ENCODE results near the gene C3orf52. TPM values are rescaled to one million over a fixed set of nuclear protein-coding genes. Genes with fewer than 3 reads are reported as not detected.

The C3orf52 gene
- total and polyA plus RNA-seq, 3 donors from 2014 or later = 5.7 to 13.2 (median 6.8) TPM

- intact Hi-C loops (cut with DNase I; ENCODE audit: low total_unique reads) = no loop called here
- Histone ChIP-seq H3K27ac (no peak overlapping the region), H3K4me3 (no peak overlapping the region), H3K27me3 (no peaks in the 10 kb centered on the region), H3K36me3 (ENCODE audit: low read depth, missing control alignments) (no peaks in the 10 kb centered on the region), H3K9me3 (no peaks in the 10 kb centered on the region), H3K4me1 (peaks cover 3% of the 10 kb centered on the region)
- peak in 2 of 3 experiments; percentile 8 to 22 for TF ChIP-seq CTCF (IDR thresholded peaks at IDR 0.05)
- TF ChIP-seq POLR2A (IDR thresholded peaks at IDR 0.05) = no peak
- 49 to 55% methylated on average over 5 of the region's 5 CpGs for WGBS, 2 donors
- peak; percentile 61 for DNase-seq
Observed at GRCh38 chr3:112136959-112137693, 50.9 kb downstream of the C3orf52 start.

DNA sequence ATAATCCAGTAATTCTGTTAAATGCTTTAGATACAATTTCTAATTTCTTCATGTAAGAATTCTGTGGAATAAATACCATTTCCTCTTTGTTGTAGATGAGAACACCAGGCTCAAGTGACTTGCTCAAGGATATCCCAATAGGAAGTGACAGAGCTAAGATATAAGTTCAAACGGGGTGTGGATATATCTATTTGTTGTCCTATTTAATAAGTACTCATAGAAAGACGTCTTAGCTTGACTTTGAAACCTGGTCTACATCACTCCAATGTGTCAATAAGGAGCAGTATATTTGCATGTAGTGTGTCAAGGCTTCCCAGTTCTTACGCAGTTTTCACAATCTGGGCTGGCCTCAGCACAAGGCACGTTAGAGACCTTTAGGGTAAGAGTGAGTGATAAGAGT lies 51.6 kb downstream of the C3orf52 start:
- no peak overlapping the region for H3K27ac ChIP-seq
- TF ChIP-seq POLR2A (IDR thresholded peaks at IDR 0.05) (no peak), CTCF (IDR thresholded peaks at IDR 0.05) (no peak)
- no peaks in the 10 kb centered on the region for H3K9me3 ChIP-seq
- intact Hi-C loops (cut with DNase I; ENCODE audit: low total_unique reads) = no loop called here
- peaks cover 3% of the 10 kb centered on the region for H3K4me1 ChIP-seq
- no peak for DNase-seq
- H3K27me3 ChIP-seq = no peaks in the 10 kb centered on the region
- H3K36me3 ChIP-seq (ENCODE audit: low read depth, missing control alignments) = no peaks in the 10 kb centered on the region
- H3K4me3 ChIP-seq = no peak overlapping the region
- WGBS, 2 donors = 56 to 58% methylated on average over 4 of the region's 4 CpGs

- no peak for TF ChIP-seq CTCF (IDR thresholded peaks at IDR 0.05)
- TF ChIP-seq POLR2A (IDR thresholded peaks at IDR 0.05) = no peak
- H3K36me3 ChIP-seq (ENCODE audit: low read depth, missing control alignments) = no peaks in the 10 kb centered on the region
- H3K27ac ChIP-seq = no peak overlapping the region
- no peak for DNase-seq
- no peak overlapping the region for H3K4me3 ChIP-seq
- no peaks in the 10 kb centered on the region for H3K9me3 ChIP-seq
- no peaks in the 10 kb centered on the region for H3K27me3 ChIP-seq
- intact Hi-C loops (cut with DNase I; ENCODE audit: low total_unique reads) = no loop called here
- peaks cover 3% of the 10 kb centered on the region for H3K4me1 ChIP-seq
- WGBS, 2 donors = 38% methylated on average over 1 of the region's 1 CpG
Observed at GRCh38 chr3:112138219-112138969, 52.2 kb downstream of the C3orf52 start.

DNA sequence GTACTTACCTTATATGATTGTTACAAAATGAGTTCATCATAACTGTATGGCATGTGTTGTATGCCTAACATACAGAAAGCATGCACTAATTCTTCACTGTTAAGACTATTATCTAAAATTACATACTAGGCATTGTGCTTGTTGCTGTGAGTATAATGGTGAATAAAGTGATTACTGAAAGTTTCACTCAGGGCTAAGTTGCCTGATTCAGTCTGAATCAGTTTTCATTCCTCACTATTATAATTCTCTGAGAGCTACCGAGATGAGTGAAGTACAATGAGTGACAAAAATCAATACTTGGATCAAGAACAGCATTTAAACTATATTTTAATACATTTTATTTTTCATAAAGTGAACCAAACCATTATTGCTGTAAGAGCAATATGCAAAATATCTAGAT lies 54.4 kb downstream of the C3orf52 start:
- TF ChIP-seq POLR2A (IDR thresholded peaks at IDR 0.05) (no peak), CTCF (IDR thresholded peaks at IDR 0.05) (no peak)
- H3K27me3 ChIP-seq = no peaks in the 10 kb centered on the region
- H3K4me3 ChIP-seq = no peak overlapping the region
- H3K36me3 ChIP-seq (ENCODE audit: low read depth, missing control alignments) = no peaks in the 10 kb centered on the region
- H3K4me1 ChIP-seq = peaks cover 3% of the 10 kb centered on the region
- intact Hi-C loops (cut with DNase I; ENCODE audit: low total_unique reads) = no loop called here
- no peak for DNase-seq
- 92 to 97% methylated on average over 1 of the region's 1 CpG for WGBS, 2 donors
- no peaks in the 10 kb centered on the region for H3K9me3 ChIP-seq
- H3K27ac ChIP-seq = no peak overlapping the region
